Measurements from ENCODE around the gene GRB10. TPM values are rescaled to one million over a fixed set of nuclear protein-coding genes. Genes with fewer than 3 reads are reported as not detected.
A peak's percentile ranks its signal among the peaks of the same experiment; 100 is the strongest.

GRB10 gene
- total RNA-seq, 1 donor from 2014 or later, result 93.0 TPM

DNA sequence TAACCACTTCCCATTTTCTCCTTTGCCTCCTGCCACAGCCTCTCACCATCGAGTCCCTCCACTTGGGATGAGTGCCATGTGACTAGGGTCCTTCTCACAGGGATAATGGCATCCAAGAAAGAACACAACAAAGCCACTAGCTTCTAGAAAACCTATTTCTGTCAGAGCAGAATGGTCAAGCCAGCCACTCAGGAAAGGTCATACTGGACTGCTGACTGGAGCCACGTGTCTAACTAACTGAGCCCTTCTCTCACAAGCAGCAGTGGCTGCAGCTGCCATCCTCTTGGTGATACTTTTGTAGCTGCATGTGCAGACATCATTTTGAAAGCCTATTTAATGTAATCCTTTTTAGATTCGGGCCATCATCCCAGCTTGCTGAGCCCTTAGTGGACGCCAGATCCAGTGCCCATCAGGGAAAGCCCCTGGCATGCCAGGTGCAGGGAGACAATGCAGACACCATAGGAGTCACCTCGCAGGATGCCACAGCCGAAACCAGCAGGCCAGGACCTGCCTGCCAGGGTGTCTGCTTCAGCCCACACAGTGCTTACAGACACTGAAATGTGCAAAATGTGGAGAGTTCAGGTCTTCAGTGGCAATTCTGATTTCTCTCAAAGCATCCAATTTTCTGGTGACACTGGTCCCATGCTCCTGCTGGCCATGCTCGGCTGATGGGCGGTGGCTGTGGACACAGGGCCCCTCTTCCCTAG is 119.1 kb downstream of the GRB10 start:
- DNase-seq (ENCODE audit: low read depth, low spot score), result no peak
- Mint-ChIP-seq H3K4me1 (no peaks in the 10 kb centered on the region), H3K9me3 (no peaks in the 10 kb centered on the region), H3K36me3 (ENCODE audit: low read depth) (peaks cover 10% of the 10 kb centered on the region), H3K27ac (ENCODE audit: unreplicated experiment) (peak overlapping the region; percentile 54), H3K4me3 (no peak overlapping the region), H3K27me3 (ENCODE audit: low read depth) (no peaks in the 10 kb centered on the region)
- TF ChIP-seq, protein P1, sequence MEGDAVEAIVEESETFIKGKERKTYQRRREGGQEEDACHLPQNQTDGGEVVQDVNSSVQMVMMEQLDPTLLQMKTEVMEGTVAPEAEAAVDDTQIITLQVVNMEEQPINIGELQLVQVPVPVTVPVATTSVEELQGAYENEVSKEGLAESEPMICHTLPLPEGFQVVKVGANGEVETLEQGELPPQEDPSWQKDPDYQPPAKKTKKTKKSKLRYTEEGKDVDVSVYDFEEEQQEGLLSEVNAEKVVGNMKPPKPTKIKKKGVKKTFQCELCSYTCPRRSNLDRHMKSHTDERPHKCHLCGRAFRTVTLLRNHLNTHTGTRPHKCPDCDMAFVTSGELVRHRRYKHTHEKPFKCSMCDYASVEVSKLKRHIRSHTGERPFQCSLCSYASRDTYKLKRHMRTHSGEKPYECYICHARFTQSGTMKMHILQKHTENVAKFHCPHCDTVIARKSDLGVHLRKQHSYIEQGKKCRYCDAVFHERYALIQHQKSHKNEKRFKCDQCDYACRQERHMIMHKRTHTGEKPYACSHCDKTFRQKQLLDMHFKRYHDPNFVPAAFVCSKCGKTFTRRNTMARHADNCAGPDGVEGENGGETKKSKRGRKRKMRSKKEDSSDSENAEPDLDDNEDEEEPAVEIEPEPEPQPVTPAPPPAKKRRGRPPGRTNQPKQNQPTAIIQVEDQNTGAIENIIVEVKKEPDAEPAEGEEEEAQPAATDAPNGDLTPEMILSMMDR (conservative IDR thresholded peaks at IDR 0.05), result no peak

DNA sequence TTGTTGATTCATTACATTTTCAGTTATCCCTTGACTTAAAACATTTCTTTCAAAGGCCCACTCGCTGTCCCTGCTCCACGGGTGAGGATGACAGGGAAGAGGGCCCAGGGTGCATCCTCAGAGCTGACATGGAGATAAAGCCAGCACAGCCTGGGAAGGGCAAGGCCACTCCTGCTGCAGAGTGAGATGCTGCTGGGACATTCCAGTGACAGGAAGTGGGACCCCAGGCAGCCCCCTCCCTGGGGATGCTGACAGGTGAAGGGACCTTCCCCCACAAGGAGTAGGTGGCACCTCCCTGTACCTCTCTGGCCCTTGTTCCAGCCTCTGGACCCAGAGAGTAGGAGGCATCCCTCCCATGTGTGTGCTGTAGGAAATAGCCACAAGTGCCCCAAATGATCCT is 119.7 kb downstream of the GRB10 start:
- TF ChIP-seq, protein P1 (conservative IDR thresholded peaks at IDR 0.05), result no peak

DNA sequence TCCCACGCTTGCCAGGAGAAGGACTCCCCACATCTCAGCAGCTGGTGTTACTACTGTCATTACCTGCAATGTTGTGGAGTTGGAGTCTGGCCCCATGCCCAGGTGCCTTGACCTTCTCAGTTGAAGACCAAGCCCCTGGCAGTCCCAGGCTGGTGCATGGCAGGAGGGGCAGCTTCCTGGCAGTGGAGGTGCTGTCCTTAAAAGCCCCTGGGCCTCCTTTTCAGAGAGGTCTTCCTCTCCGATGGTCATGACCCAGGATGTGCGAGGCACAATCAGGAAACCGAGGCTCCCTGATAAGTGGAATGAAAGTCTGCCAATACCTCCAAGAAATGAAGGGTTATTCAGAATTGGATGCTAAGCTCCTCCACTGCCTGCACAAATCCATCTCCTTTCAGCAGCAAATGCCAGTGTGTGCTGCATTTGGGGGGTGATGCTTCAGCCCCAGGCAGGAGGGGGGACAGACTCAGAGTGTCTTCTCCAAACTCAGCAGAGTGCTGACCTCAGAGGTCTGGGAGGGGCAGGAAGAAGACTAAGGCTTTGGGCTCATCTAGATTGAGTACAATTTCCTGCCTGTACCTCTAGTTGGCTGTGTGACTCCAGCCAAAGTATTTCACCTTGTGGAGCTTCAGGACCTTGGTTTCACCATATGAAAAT is 120.5 kb downstream of the GRB10 start:
- Mint-ChIP-seq H3K36me3 (ENCODE audit: low read depth) (peaks cover 3% of the 10 kb centered on the region), H3K4me3 (no peak overlapping the region), H3K4me1 (peaks cover 6% of the 10 kb centered on the region), H3K27me3 (ENCODE audit: low read depth) (no peaks in the 10 kb centered on the region), H3K27ac (ENCODE audit: unreplicated experiment) (no peak overlapping the region), H3K9me3 (no peaks in the 10 kb centered on the region)
- no peak for DNase-seq (ENCODE audit: low read depth, low spot score)
- TF ChIP-seq, protein P1 (conservative IDR thresholded peaks at IDR 0.05), result no peak

More for the DNA sequence above, 119.7 kb downstream of the GRB10 start:
- Mint-ChIP-seq H3K27ac (ENCODE audit: unreplicated experiment) (peak overlapping the region; percentile 54), H3K4me1 (no peaks in the 10 kb centered on the region), H3K36me3 (ENCODE audit: low read depth) (peaks cover 9% of the 10 kb centered on the region), H3K9me3 (no peaks in the 10 kb centered on the region), H3K4me3 (no peak overlapping the region), H3K27me3 (ENCODE audit: low read depth) (no peaks in the 10 kb centered on the region)
- no peak for DNase-seq (ENCODE audit: low read depth, low spot score)

DNA sequence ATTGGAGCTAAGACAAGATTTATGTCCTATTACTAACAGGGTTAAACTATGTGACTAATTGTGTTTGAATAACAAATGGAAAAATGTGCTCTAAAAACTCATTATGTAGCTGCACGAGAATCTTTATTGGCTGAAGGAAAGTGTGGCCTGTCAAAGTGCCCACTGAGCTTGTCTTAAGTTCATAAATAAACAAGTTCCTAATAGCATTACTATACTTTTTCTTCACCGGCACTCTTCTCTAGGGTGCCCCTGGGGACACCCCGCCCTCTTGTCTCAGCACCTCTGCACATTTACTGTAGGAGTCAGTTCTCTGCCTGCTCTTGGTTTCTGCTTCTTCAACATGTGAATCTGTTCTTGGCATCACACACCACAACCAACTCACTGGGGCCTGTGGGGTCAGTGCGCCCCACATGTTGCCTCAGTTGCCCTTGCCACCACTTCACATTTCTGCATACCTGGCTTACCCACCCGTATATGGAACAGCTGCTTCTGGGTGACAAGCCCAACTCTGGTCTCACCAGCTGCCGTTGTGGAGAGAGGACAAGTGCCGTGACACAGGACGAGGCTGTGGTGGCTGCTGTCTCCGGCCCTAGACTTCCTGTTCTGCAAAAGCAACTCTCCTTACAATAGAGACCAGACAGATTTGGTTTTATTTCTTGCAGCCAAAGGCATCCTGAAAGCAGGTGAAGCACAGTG is 121.2 kb downstream of the GRB10 start:
- TF ChIP-seq, protein P1 (conservative IDR thresholded peaks at IDR 0.05), result no peak
- no peak for DNase-seq (ENCODE audit: low read depth, low spot score)
- Mint-ChIP-seq H3K27ac (ENCODE audit: unreplicated experiment) (no peak overlapping the region), H3K4me3 (no peak overlapping the region), H3K36me3 (ENCODE audit: low read depth) (peaks cover 3% of the 10 kb centered on the region), H3K4me1 (peaks cover 13% of the 10 kb centered on the region), H3K9me3 (no peaks in the 10 kb centered on the region), H3K27me3 (ENCODE audit: low read depth) (no peaks in the 10 kb centered on the region)

DNA sequence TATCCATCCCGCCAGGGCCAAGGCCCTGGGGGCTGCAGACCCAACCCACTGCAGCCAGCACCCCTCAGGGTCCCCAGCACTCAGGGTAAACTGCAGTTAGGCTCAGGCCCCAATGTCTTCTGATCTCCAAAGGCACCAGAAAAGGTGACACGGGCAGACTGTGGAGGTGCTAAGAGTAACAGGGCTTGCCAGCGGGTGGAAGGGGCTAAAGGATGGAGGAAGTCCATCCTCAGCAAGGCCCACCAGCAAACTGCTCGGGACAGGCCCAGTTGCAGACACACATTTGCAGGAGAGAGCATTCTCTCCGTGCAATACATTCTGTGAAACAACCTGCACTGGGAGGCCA is 121.9 kb downstream of the GRB10 start:
- no peaks in the 10 kb centered on the region for H3K9me3 Mint-ChIP-seq
- TF ChIP-seq, protein P1 (conservative IDR thresholded peaks at IDR 0.05), result no peak
- H3K4me3 Mint-ChIP-seq, result no peak overlapping the region
- no peak for DNase-seq (ENCODE audit: low read depth, low spot score)
- peaks cover 3% of the 10 kb centered on the region for H3K36me3 Mint-ChIP-seq (ENCODE audit: low read depth)
- no peaks in the 10 kb centered on the region for H3K27me3 Mint-ChIP-seq (ENCODE audit: low read depth)
- no peak overlapping the region for H3K27ac Mint-ChIP-seq (ENCODE audit: unreplicated experiment)
- H3K4me1 Mint-ChIP-seq, result peaks cover 18% of the 10 kb centered on the region

Measured in neural crest cell (in vitro differentiated cells).